Upper lobe of left lung (tissue), 6 donors: ENCODE data around the gene SBNO1. TPM values are rescaled to one million over a fixed set of nuclear protein-coding genes. Genes with fewer than 3 reads are reported as not detected.
"Not testable (repeated sequence)": the region's sequence is repeated elsewhere in the genome, so short reads cannot be mapped to it uniquely, and the experiment has no call there.

ENCODE experiments used
- ATAC-seq, 2 donors: fragments of 200-7000 bp; cut with Tn5 transposase; one replicate each; pipeline ENCODE4 v1.9.1; 2022; ENCODE audit warnings: mild to moderate bottlenecking in 2 of 2, moderate library complexity in 2 of 2; ENCODE audit not compliant: low FRiP score in 2 of 2
- DNase-seq, 2 donors: peaks; one replicate each; pipeline ENCODE4 v3.0.0-alpha.2; 2019 to 2020
- H3K27ac ChIP-seq, 4 donors: fragments of 200-600 bp; sonication (generic); one replicate each; pipeline ENCODE4 v1.5.1; 2016 to 2019
- H3K27me3 ChIP-seq, 4 donors: fragments of 200-600 bp; sonication (generic); one replicate each; pipeline ENCODE4 v1.5.1; 2017 to 2019
- H3K36me3 ChIP-seq, 4 donors: fragments of 200-600 bp; sonication (generic); one replicate each; pipeline ENCODE4 v1.5.1; 2016 to 2019
- H3K4me1 ChIP-seq, 4 donors: fragments of 200-600 bp; sonication (generic); one replicate each; pipeline ENCODE4 v1.5.1; 2018 to 2019
- H3K4me3 ChIP-seq, 4 donors: fragments of 200-600 bp; sonication (generic); one replicate each; pipeline ENCODE4 v1.5.1; 2017 to 2019; ENCODE audit warnings: mild to moderate bottlenecking in 2 of 4, moderate library complexity in 1 of 4
- H3K9me3 ChIP-seq, 4 donors: fragments of 200-600 bp; sonication (generic); one replicate each; pipeline ENCODE4 v1.5.1; 2018 to 2019
- EP300 ChIP-seq, 4 donors: sonication (generic); formaldehyde crosslinking; IDR thresholded peaks; one replicate each; pipeline ENCODE4 v1.5.1; 2017; ENCODE audit warnings: antibody characterized with exemption in 4 of 4, control low read depth in 2 of 4
- POLR2A ChIP-seq, 4 donors: fragments of 450-650 bp; IDR thresholded peaks; one replicate each; pipeline ENCODE4 v1.5.1; 2016 to 2017; ENCODE audit warnings: antibody characterized with exemption in 4 of 4, mild to moderate bottlenecking in 2 of 4
- POLR2AphosphoS5 ChIP-seq, 2 donors: sonication (generic); formaldehyde crosslinking; IDR thresholded peaks; one replicate each; pipeline ENCODE4 v1.5.1; 2017; ENCODE audit warnings: antibody characterized with exemption in 2 of 2
- WGBS, 2 donors: methylation state at CpG; one replicate each; pipeline ENCODE4 v1.1.5; 2017 to 2018; 5-methylcytosine and 5-hydroxymethylcytosine counted together
- total RNA-seq, 6 donors: library from RNA; depleted of rRNA in 4 of 6; stranded (reverse); fragments of >200 nt in 4 of 6; gene quantifications; one replicate each; pipeline versions ENCODE4 v1.1.0 to v1.2.1, GENCODE V29; 2016 to 2021
- TF ChIP-seq, protein P1 (sequence below), 6 experiments: fragments of 450-650 bp in 4 of 6; fragments of 200-600 bp in 2 of 6; sonication (generic) in 2 of 6; IDR thresholded peaks; one replicate each; pipeline ENCODE4 v1.5.1; 2016 to 2019; ENCODE audit warnings: antibody characterized with exemption in 6 of 6
- donor health status: DM: no; HTN: no; CAD: no; lungs with moderate emphysema.
- donor health status: DM: no; HTN: yes; CAD: no; lungs with severe emphysema.

Gene SBNO1
- total RNA-seq, 6 donors from 2014 or later, result 7.5 to 25.2 (median 20.3) TPM

DNA sequence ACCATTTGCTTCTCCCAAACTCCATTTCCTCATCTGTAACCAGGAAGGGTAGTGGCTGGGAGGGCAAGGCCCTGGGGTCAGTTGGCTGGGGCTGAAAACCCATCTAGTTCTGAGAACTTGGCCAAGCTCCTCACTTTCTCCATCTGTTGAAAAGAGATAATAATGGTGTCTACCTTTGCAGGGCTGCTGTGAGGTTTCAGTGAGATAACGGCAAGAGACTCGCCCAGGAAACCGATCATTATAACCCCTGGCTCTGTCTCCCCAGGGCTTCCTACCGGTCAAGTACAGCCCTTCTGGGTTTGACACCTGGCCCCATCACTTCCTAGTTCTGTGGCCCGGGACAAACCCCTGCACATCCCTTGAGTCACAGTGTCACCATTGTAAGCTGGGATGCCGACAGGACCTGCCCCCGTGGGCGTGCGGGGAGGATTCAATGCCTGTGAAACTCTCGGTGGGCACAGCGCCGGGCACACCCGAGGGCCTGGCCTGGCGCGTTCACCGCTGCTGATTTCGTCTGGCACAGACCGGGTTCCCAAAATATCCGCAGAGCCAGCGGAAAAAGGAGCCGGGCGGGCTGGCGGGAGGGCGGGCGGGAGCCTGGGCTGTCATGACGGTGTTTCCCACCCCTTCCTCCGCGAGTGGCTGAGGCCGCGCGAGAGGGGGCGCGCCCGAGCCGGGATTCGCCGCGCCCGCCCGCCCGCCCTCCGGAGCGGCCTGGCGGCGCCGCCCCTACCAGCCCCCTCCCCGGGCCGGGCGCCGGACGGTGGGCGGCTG lies 23.7 kb upstream of the SBNO1 start:
- WGBS, 2 donors, result 0 to 3% methylated on average over 22 to 24 of the region's 52 CpGs
- H3K27ac ChIP-seq, result peak overlapping the region; percentile 87 to 94 (median 94)
- ATAC-seq (peak; percentile 9 to 81), DNase-seq (peak; percentile 83 to 96)
- TF ChIP-seq EP300 (IDR thresholded peaks at IDR 0.05) (no peak), POLR2AphosphoS5 (IDR thresholded peaks at IDR 0.05) (peak; percentile 22 to 37), POLR2A (IDR thresholded peaks at IDR 0.05) (peak in 1 of 4 donors; percentile 33)
- TF ChIP-seq, protein P1, sequence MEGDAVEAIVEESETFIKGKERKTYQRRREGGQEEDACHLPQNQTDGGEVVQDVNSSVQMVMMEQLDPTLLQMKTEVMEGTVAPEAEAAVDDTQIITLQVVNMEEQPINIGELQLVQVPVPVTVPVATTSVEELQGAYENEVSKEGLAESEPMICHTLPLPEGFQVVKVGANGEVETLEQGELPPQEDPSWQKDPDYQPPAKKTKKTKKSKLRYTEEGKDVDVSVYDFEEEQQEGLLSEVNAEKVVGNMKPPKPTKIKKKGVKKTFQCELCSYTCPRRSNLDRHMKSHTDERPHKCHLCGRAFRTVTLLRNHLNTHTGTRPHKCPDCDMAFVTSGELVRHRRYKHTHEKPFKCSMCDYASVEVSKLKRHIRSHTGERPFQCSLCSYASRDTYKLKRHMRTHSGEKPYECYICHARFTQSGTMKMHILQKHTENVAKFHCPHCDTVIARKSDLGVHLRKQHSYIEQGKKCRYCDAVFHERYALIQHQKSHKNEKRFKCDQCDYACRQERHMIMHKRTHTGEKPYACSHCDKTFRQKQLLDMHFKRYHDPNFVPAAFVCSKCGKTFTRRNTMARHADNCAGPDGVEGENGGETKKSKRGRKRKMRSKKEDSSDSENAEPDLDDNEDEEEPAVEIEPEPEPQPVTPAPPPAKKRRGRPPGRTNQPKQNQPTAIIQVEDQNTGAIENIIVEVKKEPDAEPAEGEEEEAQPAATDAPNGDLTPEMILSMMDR (IDR thresholded peaks at IDR 0.05), result no peak
- no peaks in the 10 kb centered on the region for H3K9me3 ChIP-seq
- no peaks in the 10 kb centered on the region for H3K27me3 ChIP-seq
- H3K36me3 ChIP-seq, result peaks cover 10 to 26% (median 15%) of the 10 kb centered on the region in 4 donors
- peak overlapping the region; percentile 51 to 84 (median 76) for H3K4me3 ChIP-seq
- peaks cover 45 to 60% (median 45%) of the 10 kb centered on the region in 4 donors for H3K4me1 ChIP-seq

DNA sequence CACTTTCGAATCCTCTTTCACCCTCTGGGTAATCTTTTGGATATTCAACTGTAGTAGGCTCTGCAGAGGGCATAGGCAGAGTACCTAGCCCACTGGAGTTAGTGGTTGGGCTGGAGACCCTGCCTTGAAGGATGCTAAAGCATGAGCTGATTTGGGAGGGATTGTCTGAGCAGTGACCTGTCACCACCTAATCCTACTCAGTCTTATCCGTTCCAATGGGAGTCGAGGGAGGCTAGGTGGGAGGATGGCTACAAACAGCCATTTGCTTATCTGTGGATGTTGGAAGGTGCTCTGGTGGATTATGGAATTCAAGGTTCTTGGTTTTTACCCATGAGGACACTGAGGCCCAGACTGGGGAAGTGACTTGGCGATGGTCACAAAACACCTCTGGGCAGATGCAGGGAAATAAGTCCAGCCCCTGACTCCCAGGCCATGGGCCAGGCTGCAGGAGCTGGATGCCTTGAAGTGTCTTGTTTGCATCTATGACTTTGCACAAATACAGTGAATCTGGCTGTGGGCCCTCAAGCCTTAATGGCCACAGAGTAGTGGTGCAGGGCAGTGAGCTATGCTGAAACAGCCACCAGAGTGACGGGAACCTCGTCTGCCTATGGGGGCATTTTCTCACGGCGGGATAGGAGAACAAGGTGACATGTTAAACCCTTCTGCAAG lies 23.0 kb upstream of the SBNO1 start:
- H3K27me3 ChIP-seq, result no peaks in the 10 kb centered on the region
- H3K4me3 ChIP-seq, result peak overlapping the region in 3 of 4 donors; percentile 74 to 84 (median 79)
- peaks cover 45 to 61% (median 45%) of the 10 kb centered on the region in 4 donors for H3K4me1 ChIP-seq
- H3K9me3 ChIP-seq, result no peaks in the 10 kb centered on the region
- peak in 1 of 2 donors; percentile 23 for DNase-seq
- 65 to 70% methylated on average over 8 of the region's 8 CpGs for WGBS, 2 donors
- H3K27ac ChIP-seq, result peak overlapping the region; percentile 87 to 94 (median 94)
- no peak for ATAC-seq
- TF ChIP-seq POLR2A (IDR thresholded peaks at IDR 0.05), result no peak
- TF ChIP-seq EP300 (IDR thresholded peaks at IDR 0.05), result no peak
- TF ChIP-seq, protein P1 (IDR thresholded peaks at IDR 0.05), result no peak
- no peak for TF ChIP-seq POLR2AphosphoS5 (IDR thresholded peaks at IDR 0.05)
- peaks cover 10 to 20% (median 10%) of the 10 kb centered on the region in 4 donors for H3K36me3 ChIP-seq

DNA sequence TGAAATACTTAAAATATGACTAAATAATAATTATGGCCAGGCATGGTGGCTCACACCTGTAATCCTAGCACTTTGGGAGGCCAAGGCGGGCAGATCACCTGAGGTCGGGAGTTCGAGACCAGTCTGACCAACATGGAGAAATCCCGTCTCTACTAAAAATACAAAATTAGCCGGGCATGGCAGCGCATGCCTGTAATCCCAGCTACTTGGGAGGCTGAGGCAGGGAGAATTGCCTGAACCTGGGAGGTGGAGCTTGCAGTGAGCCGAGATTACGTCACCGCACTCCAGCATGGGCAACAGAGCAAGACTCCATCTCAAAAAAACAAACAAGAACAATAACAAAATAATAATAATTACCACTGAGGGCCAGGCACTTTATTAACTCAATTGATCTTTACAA lies 20.9 kb upstream of the SBNO1 start:
- H3K9me3 ChIP-seq, H3K27ac ChIP-seq, DNase-seq, H3K36me3 ChIP-seq, H3K27me3 ChIP-seq, H3K4me3 ChIP-seq, ATAC-seq: not testable (repeated sequence)
- 94 to 95% methylated on average over 9 of the region's 9 CpGs for WGBS, 2 donors
- H3K4me1 ChIP-seq, result peaks cover 25 to 42% (median 27%) of the 10 kb centered on the region in 4 donors

DNA sequence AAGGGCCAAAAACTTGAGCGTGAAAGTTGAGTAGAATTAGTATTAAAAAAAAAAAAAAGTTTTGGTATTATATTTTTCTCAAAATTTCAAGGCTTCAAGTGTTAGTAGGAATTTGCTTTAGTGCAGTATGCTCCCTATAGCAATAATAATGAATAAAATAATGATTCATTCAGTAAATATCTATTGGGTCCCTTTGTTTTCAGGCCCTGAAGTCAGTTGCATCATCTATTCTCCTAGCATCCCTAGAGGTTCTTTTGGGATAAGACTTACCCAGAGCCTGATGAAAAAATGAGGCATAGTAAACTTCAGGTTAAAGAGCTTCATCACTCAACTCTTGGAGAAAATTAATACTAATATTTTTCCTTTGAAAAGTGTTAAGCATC lies 20.3 kb upstream of the SBNO1 start:
- Histone ChIP-seq H3K27ac (peak overlapping the region in 2 of 4 donors; percentile 80 to 92), H3K4me3 (peak overlapping the region in 3 of 4 donors; percentile 72 to 94 (median 72)), H3K27me3 (no peaks in the 10 kb centered on the region), H3K4me1 (peaks cover 19 to 37% (median 22%) of the 10 kb centered on the region in 4 donors), H3K36me3 (no peaks in the 10 kb centered on the region), H3K9me3 (no peaks in the 10 kb centered on the region)
- TF ChIP-seq, protein P1 (IDR thresholded peaks at IDR 0.05), result no peak
- TF ChIP-seq EP300 (IDR thresholded peaks at IDR 0.05), result no peak
- TF ChIP-seq POLR2AphosphoS5 (IDR thresholded peaks at IDR 0.05), result no peak
- no peak for TF ChIP-seq POLR2A (IDR thresholded peaks at IDR 0.05)
- DNase-seq (no peak), ATAC-seq (no peak)
- 10 to 21% methylated on average over 1 of the region's 1 CpG for WGBS, 2 donors

DNA sequence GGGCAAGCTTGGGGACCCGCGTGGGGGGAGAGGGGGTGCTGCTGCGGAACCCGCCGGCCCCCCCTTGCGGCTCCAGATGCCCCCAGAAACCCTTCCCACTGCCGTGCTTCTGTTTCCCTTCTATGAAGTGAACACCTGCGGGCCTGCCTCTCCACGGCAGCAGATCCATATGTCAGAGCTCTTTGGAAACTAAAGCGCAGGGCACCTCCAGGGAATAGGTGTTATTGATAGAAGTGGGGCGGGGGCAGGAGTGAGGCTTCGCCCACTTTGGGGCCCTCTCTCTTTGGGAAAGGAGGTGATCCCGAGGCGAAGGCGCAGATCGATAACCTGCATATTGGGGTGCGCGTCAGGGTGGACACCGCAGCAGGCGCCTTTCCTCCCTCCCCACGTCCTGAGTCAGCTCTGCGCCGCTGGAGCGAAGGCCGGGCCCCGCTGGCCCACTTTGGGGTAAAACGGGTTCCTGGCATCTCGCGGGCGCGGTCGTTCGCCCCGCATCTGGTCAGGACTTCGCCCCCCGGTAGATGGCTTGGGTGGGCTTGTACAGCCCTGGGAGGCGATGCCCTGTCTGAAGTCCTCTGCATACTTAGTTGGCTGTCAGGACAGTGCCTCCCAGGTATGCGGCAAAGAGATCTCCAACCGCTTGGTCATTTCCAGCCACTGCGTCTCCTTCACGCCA lies 19.8 kb upstream of the SBNO1 start:
- WGBS, 2 donors, result 2 to 6% methylated on average over 18 to 33 of the region's 41 CpGs

More for the DNA sequence above, 19.8 kb upstream of the SBNO1 start:
- no peak for ATAC-seq
- Histone ChIP-seq H3K4me3 (peak overlapping the region; percentile 72 to 94 (median 77)), H3K4me1 (peaks cover 16 to 31% (median 19%) of the 10 kb centered on the region in 4 donors), H3K27me3 (no peaks in the 10 kb centered on the region), H3K9me3 (no peaks in the 10 kb centered on the region), H3K36me3 (no peaks in the 10 kb centered on the region), H3K27ac (peak overlapping the region; percentile 69 to 92 (median 80))
- no peak for TF ChIP-seq POLR2A (IDR thresholded peaks at IDR 0.05)
- no peak for TF ChIP-seq POLR2AphosphoS5 (IDR thresholded peaks at IDR 0.05)
- no peak for TF ChIP-seq EP300 (IDR thresholded peaks at IDR 0.05)
- TF ChIP-seq, protein P1 (IDR thresholded peaks at IDR 0.05), result no peak
- DNase-seq, result peak; percentile 23 to 85
